GM15510 (cell line): Measurements from ENCODE around the gene ARHGAP23.

ENCODE experiments used
- POLR2A ChIP-seq: IDR thresholded peaks from 3 replicates; pipeline ENCODE4 v1.6.1; 2011; ENCODE audit warnings: borderline replicate concordance; ENCODE audit not compliant: insufficient read length; ENCODE audit errors: extremely low read depth

Gene ARHGAP23

DNA sequence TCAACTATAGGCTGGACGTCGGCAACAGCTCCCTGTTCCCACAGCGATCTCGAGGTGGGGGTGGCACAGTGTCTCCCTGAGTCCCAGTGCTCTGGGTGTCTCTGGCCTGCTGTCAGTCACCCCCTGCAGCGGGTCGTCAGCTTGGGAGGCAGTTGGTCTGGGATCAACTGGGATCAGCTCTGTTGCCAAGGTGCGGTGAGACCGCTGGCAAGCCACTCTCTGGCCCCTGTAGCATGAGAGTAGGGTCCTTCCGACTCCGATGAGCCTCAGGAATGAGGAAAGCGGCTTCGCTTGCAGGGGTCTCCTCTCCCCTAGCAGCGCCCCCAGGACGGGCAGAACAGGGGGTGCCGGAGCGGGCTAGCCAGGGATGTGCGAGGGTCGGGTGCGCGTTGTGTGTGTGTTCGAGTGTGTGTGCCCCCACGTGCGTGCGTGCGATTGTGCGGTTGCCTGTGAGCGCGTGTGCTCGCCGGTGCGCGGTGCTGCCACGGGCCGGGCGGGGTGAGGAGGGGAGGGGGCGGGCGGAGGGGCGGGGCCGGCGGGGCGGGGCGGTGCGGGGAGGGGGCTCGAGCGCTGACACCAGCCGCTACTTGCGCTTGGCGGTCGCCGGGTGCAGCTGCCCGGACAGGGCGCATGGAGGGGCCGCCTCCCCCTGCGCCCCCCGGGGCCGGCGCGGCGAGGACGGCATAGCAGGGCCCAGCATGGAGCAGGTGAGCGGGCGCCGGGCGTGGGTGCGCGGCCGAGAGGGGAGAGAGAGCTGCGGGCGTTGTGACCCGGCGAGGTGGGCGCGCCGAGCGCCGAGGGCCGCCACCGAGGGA is 9.4 kb upstream of the ARHGAP23 start:
- no peak for TF ChIP-seq POLR2A

DNA sequence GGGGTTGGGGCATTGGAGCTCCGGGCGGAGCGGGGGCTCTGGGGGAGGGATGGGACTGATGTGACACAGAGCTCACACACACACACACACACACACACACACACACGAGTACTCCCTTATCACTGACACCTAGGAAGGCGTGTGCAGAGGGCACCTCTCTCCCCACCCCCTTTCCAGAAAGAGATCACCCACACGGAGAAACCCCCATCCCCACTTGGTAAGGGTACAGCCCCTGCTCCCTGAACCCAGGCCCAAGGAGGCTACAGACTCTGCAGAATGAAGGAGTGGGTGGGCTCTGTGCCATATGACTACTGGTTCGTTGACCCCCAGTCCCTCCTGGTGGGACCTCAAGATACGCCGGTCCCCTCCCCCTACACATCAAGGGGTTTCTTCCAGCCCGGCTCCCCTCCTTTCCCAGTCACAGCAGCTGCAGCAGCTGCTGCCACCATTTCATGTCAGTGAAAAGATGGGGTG is 8.7 kb upstream of the ARHGAP23 start:
- TF ChIP-seq POLR2A = no peak

DNA sequence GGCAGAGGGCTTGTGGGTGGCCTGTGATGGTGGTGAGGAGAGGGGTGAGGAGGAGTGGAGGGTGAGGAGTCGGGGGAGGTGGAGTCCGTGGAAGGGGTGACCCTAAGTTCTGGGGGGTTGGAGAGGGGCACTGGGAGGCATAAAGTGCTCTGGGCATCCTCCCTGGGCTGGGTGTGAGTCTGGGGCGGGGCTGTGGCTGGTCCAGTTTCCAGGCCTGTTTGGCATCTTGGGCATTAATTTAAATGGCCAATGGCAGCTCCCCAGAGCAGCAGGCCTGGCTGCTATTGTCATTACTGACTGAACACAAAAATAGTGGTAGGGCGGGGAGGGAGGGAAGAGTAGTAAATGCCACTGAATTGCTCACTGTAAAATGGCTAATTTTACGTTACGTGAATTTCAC is 7.7 kb upstream of the ARHGAP23 start:
- no peak for TF ChIP-seq POLR2A

DNA sequence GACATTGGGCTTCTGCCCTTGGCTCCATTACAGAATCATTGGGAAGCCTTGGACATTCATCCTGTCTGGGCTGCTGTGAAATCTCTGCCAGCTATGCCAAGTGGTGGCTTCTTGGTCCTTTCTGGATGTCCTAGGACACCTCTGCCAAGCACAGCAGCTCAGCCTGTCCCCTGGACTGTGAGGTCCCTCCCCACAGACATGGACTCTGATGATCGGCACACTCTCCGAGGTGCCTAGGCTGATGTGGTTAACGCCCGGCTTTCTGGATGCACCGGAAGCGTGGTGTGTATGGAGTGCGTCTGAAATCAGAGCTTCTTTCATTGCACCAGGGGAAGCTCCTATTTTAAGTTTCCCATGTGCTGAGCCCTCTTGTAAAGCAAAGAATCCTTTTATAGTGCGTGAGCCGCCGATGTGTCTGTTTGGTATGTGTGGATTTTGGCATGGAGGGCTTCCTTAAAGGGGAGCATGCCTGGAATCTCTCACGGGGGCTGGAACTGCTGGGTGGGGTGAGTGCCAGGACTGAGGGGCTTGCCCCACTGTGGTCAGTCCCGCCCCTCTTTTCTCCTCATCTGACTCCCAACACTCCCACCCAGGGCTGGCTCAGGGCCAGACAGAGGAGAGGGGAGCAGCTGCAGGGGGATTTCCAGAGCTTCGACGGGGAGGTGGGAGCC is 7.0 kb upstream of the ARHGAP23 start:
- no peak for TF ChIP-seq POLR2A

DNA sequence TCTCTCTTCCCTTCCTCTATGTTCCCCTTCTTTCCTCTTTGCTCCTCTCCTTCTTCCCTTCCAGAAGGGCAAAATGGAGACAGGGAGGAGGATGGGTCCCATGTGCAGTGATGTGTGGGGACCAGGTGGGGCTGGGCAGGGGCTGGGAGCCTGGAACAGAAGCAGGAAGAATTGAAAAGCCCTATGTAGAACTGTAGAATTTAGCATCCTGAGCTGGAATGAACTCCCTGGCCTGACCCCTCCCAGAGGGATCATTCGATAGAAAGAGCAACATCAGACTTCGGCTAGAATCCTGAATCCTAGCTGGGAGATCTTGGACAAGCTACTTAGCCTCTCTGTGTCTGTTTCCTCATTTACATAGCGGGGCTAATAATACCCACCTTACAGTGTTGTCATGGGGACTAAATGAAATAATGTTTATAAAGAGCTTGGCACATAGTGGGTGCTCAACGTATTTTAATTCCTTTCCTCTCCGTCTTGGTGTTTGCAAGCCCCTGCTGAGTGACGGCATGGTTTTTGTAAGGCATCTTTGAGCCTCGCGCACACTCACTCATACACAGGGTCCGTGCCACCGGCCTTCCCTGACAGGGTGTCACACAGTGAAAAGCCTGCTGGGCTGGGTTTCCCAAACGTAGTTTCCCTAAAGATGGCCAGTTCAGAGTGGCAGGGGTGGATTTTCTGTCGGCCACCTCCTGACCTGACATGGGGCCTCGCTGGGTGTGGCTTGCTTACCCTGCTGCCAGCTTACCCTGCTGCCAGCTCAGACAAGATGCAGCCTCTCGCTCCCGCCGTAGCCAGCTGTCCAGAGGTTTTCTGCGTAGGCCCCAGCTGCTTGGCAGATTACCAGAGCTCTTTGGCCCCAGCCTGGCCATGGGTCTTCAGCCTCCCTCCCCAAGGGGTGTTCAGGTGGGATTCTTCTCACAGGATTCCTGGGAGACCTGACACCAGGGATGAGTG is 6.1 kb upstream of the ARHGAP23 start:
- no peak for TF ChIP-seq POLR2A

DNA sequence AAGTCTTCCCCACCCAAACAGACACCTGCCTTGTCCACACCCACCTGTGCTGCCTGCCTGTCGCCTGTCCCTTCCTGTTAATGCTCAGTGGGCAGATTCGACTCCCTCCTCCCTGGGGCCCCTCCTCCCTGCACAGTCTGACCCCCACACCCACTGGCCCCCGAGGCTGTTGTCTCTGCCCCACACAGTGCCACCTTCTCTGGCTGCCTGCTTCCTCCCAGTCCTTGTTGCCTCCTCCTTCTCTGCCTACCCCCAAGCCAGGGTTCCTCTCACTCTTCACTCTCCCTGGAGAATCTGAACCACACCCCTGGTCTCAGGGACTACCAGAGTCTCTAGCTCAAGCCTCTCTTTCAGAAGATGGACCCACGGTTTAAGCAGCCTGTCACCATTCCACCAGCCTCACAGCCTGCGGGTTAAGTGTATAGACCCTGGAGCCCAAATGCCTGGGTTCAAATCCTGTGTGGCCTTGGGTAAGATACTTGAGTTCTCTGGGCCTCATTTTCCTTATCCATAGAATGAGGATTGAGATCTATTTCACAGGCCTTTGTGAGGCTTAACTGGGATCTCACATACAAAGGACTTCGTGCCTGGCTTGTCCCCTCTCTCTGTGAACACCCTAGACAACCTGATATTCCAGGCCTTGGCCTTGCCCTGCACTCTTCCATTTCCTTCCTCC is 3.8 kb upstream of the ARHGAP23 start:
- no peak for TF ChIP-seq POLR2A

DNA sequence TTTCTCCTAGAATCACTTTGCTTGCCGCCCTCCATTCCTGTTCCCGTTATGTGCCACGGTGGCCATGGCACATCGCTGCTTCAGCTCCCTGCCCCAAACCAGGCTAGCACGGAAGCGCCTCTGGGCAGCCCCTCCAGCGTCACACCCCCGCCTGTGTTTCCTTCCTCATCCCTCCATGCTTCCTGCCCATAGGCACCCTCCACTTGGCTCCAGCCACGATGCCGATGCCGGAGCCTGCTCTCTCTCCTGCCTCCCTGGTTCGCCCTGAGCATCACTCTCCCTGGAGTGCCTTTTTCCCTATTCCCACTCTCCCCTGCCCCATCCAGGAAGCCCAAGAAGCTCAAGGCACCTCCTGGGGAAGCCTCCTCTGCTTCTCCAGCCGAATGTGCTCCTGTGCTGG is 3.2 kb upstream of the ARHGAP23 start:
- TF ChIP-seq POLR2A = no peak

DNA sequence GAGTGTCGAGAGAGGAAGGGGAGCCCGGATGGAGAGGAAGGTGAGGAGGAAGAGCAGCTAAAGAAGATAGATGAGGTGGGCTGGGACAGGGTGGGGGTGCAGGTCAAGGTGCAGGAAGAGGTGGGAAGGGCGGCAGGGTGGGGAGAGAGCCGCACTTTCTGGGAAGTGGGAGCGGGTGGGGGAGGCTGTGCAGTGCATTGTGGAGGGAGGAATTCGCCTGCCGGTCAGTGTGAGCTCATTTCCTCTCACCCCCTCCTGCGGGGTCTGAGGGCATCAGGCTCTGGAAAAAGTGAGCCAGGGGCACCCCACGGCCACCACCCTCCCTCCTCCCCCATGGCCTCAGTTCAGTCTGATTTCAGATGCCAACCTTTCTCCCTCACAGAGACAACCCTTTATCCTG is 2.5 kb upstream of the ARHGAP23 start:
- no peak for TF ChIP-seq POLR2A

DNA sequence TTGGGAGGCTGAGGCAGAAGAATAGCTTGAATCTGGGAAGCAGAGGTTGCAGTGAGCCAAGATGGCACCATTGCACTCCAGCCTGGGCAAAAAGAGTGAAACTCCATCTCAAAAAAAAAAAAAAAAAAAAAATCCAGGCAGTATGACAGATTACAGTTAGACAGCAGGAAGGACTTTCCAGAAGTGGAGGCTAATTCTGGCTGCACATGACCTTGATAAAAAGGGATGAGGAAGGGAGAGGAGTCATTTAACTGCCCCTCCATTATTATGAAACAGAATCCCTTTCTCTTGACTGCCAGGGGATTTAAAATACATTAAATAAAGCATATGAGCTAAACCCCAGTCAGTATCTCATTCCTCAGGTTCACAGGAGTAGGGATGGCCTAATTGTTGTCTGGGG is 1.8 kb upstream of the ARHGAP23 start:
- no peak for TF ChIP-seq POLR2A

DNA sequence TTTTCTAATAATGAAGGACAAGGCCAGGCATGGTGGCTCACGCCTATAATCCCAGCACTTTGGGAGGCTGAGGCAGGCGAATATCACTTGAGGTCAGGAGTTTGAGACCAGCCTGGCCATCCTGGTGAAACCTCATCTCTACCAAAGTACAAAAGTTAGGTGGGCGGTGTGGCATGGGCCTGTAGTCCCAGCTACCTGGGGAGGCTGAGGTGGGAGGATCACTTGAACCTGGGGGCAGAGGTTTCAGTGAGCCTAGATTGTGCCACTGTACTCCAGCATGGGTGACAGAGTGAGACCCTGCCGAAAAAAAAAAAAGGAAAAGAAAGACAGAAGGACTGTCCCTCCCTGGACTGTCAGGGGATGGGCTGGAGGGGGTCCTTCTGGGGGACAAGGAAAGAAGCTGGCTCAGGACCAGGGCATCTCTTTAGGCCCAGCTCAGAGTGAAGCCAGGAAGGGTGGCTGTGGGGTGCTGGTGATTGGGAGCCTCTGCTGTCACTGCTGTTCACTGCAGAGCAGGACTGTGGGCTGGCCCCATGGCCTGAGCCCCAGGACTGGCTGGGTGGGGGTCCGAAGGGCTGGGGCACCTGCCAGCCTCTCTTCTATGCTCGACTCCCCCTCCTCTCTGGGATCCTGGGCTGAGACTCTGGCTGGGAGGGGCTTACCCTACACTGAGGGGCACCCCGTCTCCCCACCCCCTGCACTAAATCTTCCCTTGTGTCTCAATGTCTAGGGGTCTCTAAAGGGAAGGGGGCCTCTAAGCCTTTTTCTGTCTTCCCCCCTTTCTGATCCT is 909 bp upstream of the ARHGAP23 start:
- no peak for TF ChIP-seq POLR2A

DNA sequence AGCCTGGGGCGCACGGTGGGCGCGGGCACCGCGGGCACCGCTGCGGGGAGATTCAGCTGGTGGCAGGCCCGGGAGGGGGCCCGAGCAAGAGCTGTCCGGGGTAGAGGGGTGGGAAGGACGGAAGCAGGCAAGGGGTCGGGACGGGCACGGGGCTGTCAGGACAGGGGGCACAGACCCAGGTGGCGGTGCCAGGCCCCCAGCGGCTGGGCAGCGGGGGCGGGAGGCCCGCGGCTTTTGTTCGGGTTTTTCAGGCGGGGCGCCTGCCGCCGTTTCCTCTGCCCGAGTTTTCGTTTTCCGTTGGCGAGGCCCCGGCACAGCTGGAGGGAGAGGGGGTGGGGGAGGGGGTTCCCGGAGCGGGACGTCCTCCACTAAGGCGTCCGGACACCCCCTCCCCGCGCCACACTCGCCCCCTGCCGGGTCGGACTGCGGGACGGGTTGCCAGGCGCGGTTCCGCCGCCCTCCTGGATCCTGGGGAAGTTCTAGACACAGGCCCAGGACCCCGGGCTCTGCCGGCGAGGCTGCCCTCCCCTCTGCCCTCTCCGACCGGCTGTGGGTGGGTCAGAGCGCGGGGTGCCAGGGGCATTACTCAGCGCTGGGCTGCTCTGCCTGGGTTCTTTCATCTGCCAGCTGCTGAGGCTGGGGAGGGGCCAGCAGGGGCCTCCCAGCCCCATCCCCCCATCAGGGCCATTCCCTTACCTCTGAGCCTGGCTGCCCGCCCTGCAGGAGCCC is 543 bp downstream of the ARHGAP23 start:
- no peak for TF ChIP-seq POLR2A

DNA sequence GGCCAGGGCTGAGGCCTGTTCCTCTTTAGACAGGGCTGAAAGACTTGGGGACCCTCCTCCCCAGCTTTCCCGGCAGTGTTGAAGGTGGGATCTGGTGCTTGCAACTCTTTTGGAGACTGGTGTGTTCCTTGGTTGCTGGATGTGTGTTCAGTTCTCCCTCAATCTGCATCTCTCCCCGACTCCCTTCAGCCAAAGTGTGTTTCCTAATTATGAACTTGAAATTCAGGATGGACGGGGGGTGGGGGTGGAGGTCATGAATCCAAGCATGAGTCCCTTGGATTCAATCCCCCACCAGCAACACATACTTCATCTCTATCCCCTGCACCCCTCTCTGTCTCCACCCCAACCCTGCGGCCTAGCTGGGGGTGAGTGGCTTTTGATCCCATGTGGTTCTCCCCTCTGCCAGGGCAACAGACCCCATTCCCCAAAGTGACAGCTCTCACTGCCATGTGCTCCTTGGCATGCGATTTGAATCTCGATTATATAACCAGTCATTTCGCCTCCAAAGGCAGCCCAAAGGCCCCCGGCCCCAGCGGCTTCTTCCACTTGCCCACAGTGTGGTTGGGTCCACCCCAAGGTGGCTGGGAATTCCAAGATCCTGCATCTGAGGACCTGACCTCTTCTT is 1.3 kb downstream of the ARHGAP23 start:
- no peak for TF ChIP-seq POLR2A

DNA sequence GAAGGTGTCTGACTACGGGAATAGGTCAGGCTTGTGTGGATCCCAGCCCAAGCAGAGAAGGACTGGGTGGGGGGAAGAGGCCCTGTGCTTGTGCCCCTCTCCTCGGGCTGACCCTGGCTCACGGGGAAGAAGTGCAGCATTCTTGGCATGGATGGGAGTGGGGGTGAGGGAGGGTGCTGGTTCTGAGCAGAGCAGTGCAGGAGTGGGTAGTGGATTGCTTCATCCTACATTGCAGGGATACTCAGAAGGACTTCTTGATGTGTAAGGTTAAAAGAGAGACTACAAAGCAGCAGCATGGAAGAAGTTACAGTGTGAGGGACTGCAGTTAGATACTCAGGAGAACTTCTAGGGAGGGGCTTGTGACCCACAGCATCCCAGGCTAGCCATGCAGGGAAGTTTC is 2.1 kb downstream of the ARHGAP23 start:
- TF ChIP-seq POLR2A = no peak
